OCI-LY3 (cell line): ENCODE measurements around the gene ETF1.

Source experiments
- CTCF ChIP-seq: fragments of 200-600, 300-600 bp; sonication (generic); IDR thresholded peaks from 2 replicates; pipeline ENCODE4 v1.5.1; 2014; ENCODE audit warnings: antibody characterized with exemption, low read length, low read depth
- EZH2phosphoT487 ChIP-seq: fragments of 200-600 bp; shearing (Covaris generic); IDR thresholded peaks from 2 replicates; pipeline ENCODE4 v1.6.1; 2018; ENCODE audit warnings: antibody characterized with exemption, mixed run types, low read depth

- TF ChIP-seq CTCF = no peak
- no peak for TF ChIP-seq EZH2phosphoT487
Measured at GRCh38 chr5:138504799-138505198, 38.2 kb downstream of the ETF1 start.
